ENCODE data around the gene PARVB. TPM values are rescaled to one million over a fixed set of nuclear protein-coding genes. Genes with fewer than 3 reads are reported as not detected.

Gene PARVB
- total and polyA plus RNA-seq, 9 of the 15 experiments (the other 6 are each of a cell fraction or from before 2014, with no cell fraction given) = 1.1 to 59.2 (median 29.2) TPM

DNA sequence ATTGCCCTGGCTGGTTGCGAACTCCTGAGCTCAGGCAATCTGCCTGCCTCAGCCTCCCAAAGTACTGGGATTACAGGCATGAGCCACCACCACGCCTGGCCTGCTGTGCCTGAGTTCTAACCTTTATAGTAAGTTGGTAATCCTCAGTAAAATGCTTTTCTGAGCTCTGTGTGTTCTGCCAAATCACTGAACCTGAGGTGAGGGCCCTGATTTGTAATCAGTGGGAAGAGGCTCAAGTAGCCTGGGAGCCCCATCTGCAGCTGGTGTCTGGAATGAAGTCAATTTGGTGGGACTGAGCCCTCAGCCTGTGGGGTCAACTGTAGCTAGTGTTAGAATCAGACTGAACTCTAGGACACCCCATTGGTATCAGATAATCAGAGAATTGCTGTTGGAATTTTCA lies 84.0 kb downstream of the PARVB start:
- TF ChIP-seq CAMTA2 (CRISPR knock-in tag; conservative IDR thresholded peaks at IDR 0.05) = no peak
- TF ChIP-seq RFX7 (CRISPR knock-in tag; IDR thresholded peaks at IDR 0.05) = no peak
- no peak for TF ChIP-seq FOXM1 (IDR thresholded peaks at IDR 0.05; ENCODE audit: low read depth)
- no peak for TF ChIP-seq FOXM1 (CRISPR knock-in tag; IDR thresholded peaks at IDR 0.05; ENCODE audit: low read depth)
- TF ChIP-seq, protein P1, sequence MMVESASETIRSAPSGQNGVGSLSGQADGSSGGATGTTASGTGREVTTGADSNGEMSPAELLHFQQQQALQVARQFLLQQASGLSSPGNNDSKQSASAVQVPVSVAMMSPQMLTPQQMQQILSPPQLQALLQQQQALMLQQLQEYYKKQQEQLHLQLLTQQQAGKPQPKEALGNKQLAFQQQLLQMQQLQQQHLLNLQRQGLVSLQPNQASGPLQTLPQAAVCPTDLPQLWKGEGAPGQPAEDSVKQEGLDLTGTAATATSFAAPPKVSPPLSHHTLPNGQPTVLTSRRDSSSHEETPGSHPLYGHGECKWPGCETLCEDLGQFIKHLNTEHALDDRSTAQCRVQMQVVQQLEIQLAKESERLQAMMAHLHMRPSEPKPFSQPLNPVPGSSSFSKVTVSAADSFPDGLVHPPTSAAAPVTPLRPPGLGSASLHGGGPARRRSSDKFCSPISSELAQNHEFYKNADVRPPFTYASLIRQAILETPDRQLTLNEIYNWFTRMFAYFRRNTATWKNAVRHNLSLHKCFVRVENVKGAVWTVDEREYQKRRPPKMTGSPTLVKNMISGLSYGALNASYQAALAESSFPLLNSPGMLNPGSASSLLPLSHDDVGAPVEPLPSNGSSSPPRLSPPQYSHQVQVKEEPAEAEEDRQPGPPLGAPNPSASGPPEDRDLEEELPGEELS (CRISPR knock-in tag; IDR thresholded peaks at IDR 0.05; ENCODE audit: borderline replicate concordance) = no peak
- no peak for TF ChIP-seq TFAM (CRISPR knock-in tag; conservative IDR thresholded peaks at IDR 0.05)
- TF ChIP-seq, protein P2, sequence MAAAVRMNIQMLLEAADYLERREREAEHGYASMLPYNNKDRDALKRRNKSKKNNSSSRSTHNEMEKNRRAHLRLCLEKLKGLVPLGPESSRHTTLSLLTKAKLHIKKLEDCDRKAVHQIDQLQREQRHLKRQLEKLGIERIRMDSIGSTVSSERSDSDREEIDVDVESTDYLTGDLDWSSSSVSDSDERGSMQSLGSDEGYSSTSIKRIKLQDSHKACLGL (CRISPR knock-in tag; IDR thresholded peaks at IDR 0.05; ENCODE audit: borderline replicate concordance, poor library complexity, severe bottlenecking) = no peak
- TF ChIP-seq, protein P3, sequence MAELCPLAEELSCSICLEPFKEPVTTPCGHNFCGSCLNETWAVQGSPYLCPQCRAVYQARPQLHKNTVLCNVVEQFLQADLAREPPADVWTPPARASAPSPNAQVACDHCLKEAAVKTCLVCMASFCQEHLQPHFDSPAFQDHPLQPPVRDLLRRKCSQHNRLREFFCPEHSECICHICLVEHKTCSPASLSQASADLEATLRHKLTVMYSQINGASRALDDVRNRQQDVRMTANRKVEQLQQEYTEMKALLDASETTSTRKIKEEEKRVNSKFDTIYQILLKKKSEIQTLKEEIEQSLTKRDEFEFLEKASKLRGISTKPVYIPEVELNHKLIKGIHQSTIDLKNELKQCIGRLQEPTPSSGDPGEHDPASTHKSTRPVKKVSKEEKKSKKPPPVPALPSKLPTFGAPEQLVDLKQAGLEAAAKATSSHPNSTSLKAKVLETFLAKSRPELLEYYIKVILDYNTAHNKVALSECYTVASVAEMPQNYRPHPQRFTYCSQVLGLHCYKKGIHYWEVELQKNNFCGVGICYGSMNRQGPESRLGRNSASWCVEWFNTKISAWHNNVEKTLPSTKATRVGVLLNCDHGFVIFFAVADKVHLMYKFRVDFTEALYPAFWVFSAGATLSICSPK (IDR thresholded peaks at IDR 0.05; ENCODE audit: borderline replicate concordance) = no peak
- intact Hi-C loops (cut with micrococcal nuclease) = no loop called here
- H3K79me2 ChIP-seq (ENCODE audit: control insufficient read depth, insufficient read depth, low read length) = no peaks in the 10 kb centered on the region
- H3K4me1 ChIP-seq (replicated peaks in 1 of 2; ENCODE audit: control insufficient read depth in 2 of 2, insufficient read depth in 2 of 2, low read length in 2 of 2) = no peaks in the 10 kb centered on the region
- H3K4me3 ChIP-seq = no peak overlapping the region
- BruUV-seq (replicated peaks) = no TSS peak
- no peaks in the 10 kb centered on the region for H3K9me3 ChIP-seq (replicated peaks; ENCODE audit: control insufficient read depth, insufficient read depth, low read depth, low read length)
- ChIA-PET CTCF (ENCODE audit: low intra/inter-chr PET ratio) (no interaction called here), POLR2A (interaction anchor here (0.7 kb wide), 1 partner anchor 228 kb away, joined by 3 read pairs; no protein-coding TSS in a partner anchor)
- FAIRE-seq (no peak), DNase-seq (ENCODE audit: extremely low read depth in 1 of 4, low spot score in 3 of 4) (no peak), ATAC-seq (no peak)
- 93% methylated on average over 2 of the region's 2 CpGs for WGBS (ENCODE audit: insufficient coverage, low coverage, missing lambda C conversion rate)
- no peaks in the 10 kb centered on the region for H3K9me1 ChIP-seq (ENCODE audit: control insufficient read depth, insufficient read depth, low read length)
- no peak overlapping the region for H3K27ac ChIP-seq (ENCODE audit: extremely low read depth, low read depth, low read length)
- no peaks in the 10 kb centered on the region for H4K20me1 ChIP-seq (replicated peaks; ENCODE audit: control insufficient read depth, insufficient read depth, low read length)
- H2AFZ ChIP-seq (ENCODE audit: low read depth, low read length) = no peak overlapping the region
- in situ Hi-C loops (cut with MboI) = no loop called here
- no peak overlapping the region for H3K9ac ChIP-seq (ENCODE audit: insufficient read depth in 1 of 2, low read depth in 2 of 2, low read length in 2 of 2)
- H3K4me2 ChIP-seq (ENCODE audit: insufficient read depth, low read length) = no peak overlapping the region
- no peaks in the 10 kb centered on the region for H3K27me3 ChIP-seq (ENCODE audit: control insufficient read depth in 2 of 2, insufficient read depth in 2 of 2, low read length in 2 of 2)
- H3K36me3 ChIP-seq (ENCODE audit: control insufficient read depth, insufficient read depth, low read length) = peaks cover 3% of the 10 kb centered on the region; the same call in 1 of the 3 replicates
